Thyroid gland (tissue), 4 donors: ENCODE data around the gene CTSL. TPM values are rescaled to one million over a fixed set of nuclear protein-coding genes. Genes with fewer than 3 reads are reported as not detected.

Experiments used
- DNase-seq, 2 donors: peaks; one replicate each; pipeline ENCODE4 v3.0.0-alpha.2; 2019
- H3K27ac ChIP-seq, 3 donors: fragments of 200-600 bp; sonication (generic); 1 replicate in 2 of 3; 2 replicates in 1 of 3; pipeline ENCODE4 v1.5.1; 2016 to 2019; ENCODE audit warnings: mild to moderate bottlenecking in 1 of 3, moderate library complexity in 1 of 3
- H3K27me3 ChIP-seq: fragments of 200-600 bp; sonication (generic); one replicate; pipeline ENCODE4 v1.5.1; 2019
- H3K36me3 ChIP-seq, 2 donors: fragments of 200-600 bp; sonication (generic); one replicate each; pipeline ENCODE4 v1.5.1; 2016 to 2019
- H3K4me1 ChIP-seq, 2 donors: fragments of 200-600 bp; sonication (generic); one replicate each; pipeline ENCODE4 v1.5.1; 2017 to 2019
- H3K4me3 ChIP-seq, 3 donors: fragments of 200-600 bp; sonication (generic); replicated peaks in 1 of 3; 1 replicate in 2 of 3; 2 replicates in 1 of 3; pipeline ENCODE4 v1.5.1; 2016; ENCODE audit warnings: mild to moderate bottlenecking in 1 of 3
- H3K9me3 ChIP-seq: fragments of 200-600 bp; sonication (generic); one replicate; pipeline ENCODE4 v1.5.1; 2017
- POLR2A ChIP-seq, 2 donors: fragments of 450-650 bp; IDR thresholded peaks; one replicate each; pipeline ENCODE4 v1.6.1; 2017; ENCODE audit warnings: antibody characterized with exemption in 2 of 2, mild to moderate bottlenecking in 2 of 2, moderate library complexity in 1 of 2
- WGBS, 2 donors: methylation state at CpG; one replicate each; pipeline ENCODE4 v1.1.5; 2017; 5-methylcytosine and 5-hydroxymethylcytosine counted together
- intact Hi-C: fragments of 100-400 bp; cut with DNase I; formaldehyde crosslinking; loops from one replicate; pipeline ENCODE4 v1.15.1; 2023
- total RNA-seq, 4 donors: library from RNA; depleted of rRNA; stranded (reverse); fragments of >200 nt; gene quantifications; one replicate each; pipeline ENCODE4 v1.2.3, GENCODE V29; 2016
- TF ChIP-seq, protein P1 (sequence below), 6 experiments: fragments of 200-600 bp in 3 of 6; fragments of 450-650 bp in 3 of 6; sonication (generic) in 3 of 6; IDR thresholded peaks; one replicate each; pipeline ENCODE4 v1.5.1; 2016 to 2019; ENCODE audit warnings: antibody characterized with exemption in 6 of 6, mild to moderate bottlenecking in 2 of 6, inconsistent platforms in 1 of 6, moderate library complexity in 1 of 6

The CTSL gene
- total RNA-seq, 4 donors from 2014 or later, result 62.0 to 172 (median 112) TPM

GRCh38 chr9:87765521-87765920 lies 39.6 kb downstream of the CTSL start:
- TF ChIP-seq, protein P1, sequence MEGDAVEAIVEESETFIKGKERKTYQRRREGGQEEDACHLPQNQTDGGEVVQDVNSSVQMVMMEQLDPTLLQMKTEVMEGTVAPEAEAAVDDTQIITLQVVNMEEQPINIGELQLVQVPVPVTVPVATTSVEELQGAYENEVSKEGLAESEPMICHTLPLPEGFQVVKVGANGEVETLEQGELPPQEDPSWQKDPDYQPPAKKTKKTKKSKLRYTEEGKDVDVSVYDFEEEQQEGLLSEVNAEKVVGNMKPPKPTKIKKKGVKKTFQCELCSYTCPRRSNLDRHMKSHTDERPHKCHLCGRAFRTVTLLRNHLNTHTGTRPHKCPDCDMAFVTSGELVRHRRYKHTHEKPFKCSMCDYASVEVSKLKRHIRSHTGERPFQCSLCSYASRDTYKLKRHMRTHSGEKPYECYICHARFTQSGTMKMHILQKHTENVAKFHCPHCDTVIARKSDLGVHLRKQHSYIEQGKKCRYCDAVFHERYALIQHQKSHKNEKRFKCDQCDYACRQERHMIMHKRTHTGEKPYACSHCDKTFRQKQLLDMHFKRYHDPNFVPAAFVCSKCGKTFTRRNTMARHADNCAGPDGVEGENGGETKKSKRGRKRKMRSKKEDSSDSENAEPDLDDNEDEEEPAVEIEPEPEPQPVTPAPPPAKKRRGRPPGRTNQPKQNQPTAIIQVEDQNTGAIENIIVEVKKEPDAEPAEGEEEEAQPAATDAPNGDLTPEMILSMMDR (IDR thresholded peaks at IDR 0.05), result no peak
- no peak for TF ChIP-seq POLR2A (IDR thresholded peaks at IDR 0.05)
- no peaks in the 10 kb centered on the region for H3K9me3 ChIP-seq
- no peak overlapping the region for H3K4me3 ChIP-seq
- intact Hi-C loops, result no loop called here
- H3K27me3 ChIP-seq, result no peaks in the 10 kb centered on the region
- no peaks in the 10 kb centered on the region for H3K36me3 ChIP-seq
- H3K27ac ChIP-seq, result no peak overlapping the region
- DNase-seq, result no peak
- H3K4me1 ChIP-seq, result no peaks in the 10 kb centered on the region

GRCh38 chr9:87766697-87767096 lies 40.8 kb downstream of the CTSL start:
- TF ChIP-seq, protein P1 (IDR thresholded peaks at IDR 0.05), result no peak
- no peak for DNase-seq
- intact Hi-C loops, result no loop called here
- H3K36me3 ChIP-seq, result no peaks in the 10 kb centered on the region
- no peak overlapping the region for H3K4me3 ChIP-seq
- no peaks in the 10 kb centered on the region for H3K27me3 ChIP-seq
- WGBS, 2 donors, result 32 to 50% methylated on average over 1 of the region's 1 CpG
- H3K9me3 ChIP-seq, result no peaks in the 10 kb centered on the region
- no peaks in the 10 kb centered on the region for H3K4me1 ChIP-seq
- no peak overlapping the region for H3K27ac ChIP-seq

GRCh38 chr9:87770616-87771315 lies 44.8 kb downstream of the CTSL start:
- H3K4me3 ChIP-seq, result no peak overlapping the region
- H3K9me3 ChIP-seq, result no peaks in the 10 kb centered on the region
- H3K27ac ChIP-seq, result no peak overlapping the region
- intact Hi-C loops, result no loop called here
- DNase-seq, result no peak
- H3K36me3 ChIP-seq, result no peaks in the 10 kb centered on the region
- TF ChIP-seq, protein P1 (IDR thresholded peaks at IDR 0.05), result no peak
- no peak for TF ChIP-seq POLR2A (IDR thresholded peaks at IDR 0.05)
- H3K4me1 ChIP-seq, result no peaks in the 10 kb centered on the region
- no peaks in the 10 kb centered on the region for H3K27me3 ChIP-seq
- 46 to 52% methylated on average over 18 of the region's 18 CpGs for WGBS, 2 donors

GRCh38 chr9:87771316-87772006 lies 45.5 kb downstream of the CTSL start:
- WGBS, 2 donors, result 60 to 61% methylated on average over 3 to 4 of the region's 25 CpGs
- Histone ChIP-seq H3K36me3 (no peaks in the 10 kb centered on the region), H3K4me3 (no peak overlapping the region), H3K9me3 (no peaks in the 10 kb centered on the region), H3K4me1 (no peaks in the 10 kb centered on the region), H3K27ac (no peak overlapping the region), H3K27me3 (no peaks in the 10 kb centered on the region)
- TF ChIP-seq, protein P1 (IDR thresholded peaks at IDR 0.05), result no peak
- no peak for TF ChIP-seq POLR2A (IDR thresholded peaks at IDR 0.05)
- intact Hi-C loops, result no loop called here
- no peak for DNase-seq
